NT2/D1 (cell line): ENCODE measurements around the gene GCK.

ENCODE experiments used
- SUZ12 ChIP-seq: IDR thresholded peaks from 2 replicates; pipeline ENCODE4 v1.6.1; 2011; ENCODE audit not compliant: insufficient read length, insufficient read depth; ENCODE audit errors: extremely low read depth
- YY1 ChIP-seq: IDR thresholded peaks from 2 replicates; pipeline ENCODE4 v1.6.1; 2011; ENCODE audit not compliant: insufficient read length, insufficient read depth
- ZNF274 ChIP-seq: IDR thresholded peaks from 2 replicates; pipeline ENCODE4 v1.6.1; 2011; ENCODE audit warnings: mild to moderate bottlenecking, low read depth, low read length

DNA sequence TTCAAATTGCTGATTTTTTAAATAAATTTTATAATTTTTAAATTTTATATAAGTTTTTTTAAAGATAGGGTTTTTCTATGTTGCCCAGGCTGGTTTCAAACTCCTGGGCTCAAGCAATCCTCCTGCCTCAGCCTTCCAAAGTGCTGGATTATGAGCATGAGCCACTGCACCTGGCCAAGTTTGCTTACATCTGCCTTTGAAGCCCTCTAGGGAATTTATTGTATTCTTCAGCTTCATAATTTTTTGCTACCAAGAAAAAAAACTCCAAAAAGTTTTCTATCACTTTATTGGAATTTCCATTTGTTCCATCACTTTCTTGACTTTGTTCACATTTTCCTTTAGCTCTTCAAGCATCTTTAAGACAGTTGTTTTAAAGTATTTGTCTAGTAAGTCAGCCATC is 62.1 kb downstream of the GCK start:
- TF ChIP-seq YY1 (no peak), ZNF274 (no peak), SUZ12 (no peak)
